RKO (cell line): ENCODE results near the gene AGO4.

ENCODE experiments used
- DNase-seq: peaks from one replicate; pipeline ENCODE4 v3.0.0-alpha.2; 2016; ENCODE audit warnings: low spot score

Gene AGO4

GRCh38 chr1:35894656-35895055, 86.8 kb downstream of the AGO4 start:
- no peak for DNase-seq

GRCh38 chr1:35899941-35900340, 92.1 kb downstream of the AGO4 start:
- no peak for DNase-seq

GRCh38 chr1:35901235-35901634, 93.4 kb downstream of the AGO4 start:
- DNase-seq, result no peak

- DNase-seq, result no peak
Observed at GRCh38 chr1:35902671-35903070, 94.9 kb downstream of the AGO4 start.
